Activated T-cell treated with anti-CD3 and anti-CD28 coated beads, Interleukin-2, amount 50 U/mL, for 4 hours (primary cell): Measurements from ENCODE around the gene DDO. TPM values are rescaled to one million over a fixed set of nuclear protein-coding genes. Genes with fewer than 3 reads are reported as not detected.

ENCODE experiments used
- ATAC-seq, 2 donors: fragments of 200-7000 bp; cut with Tn5 transposase; one replicate each; pipeline ENCODE4 v1.10.0; 2021
- DNase-seq: peaks from one replicate; pipeline ENCODE4 v3.0.0-alpha.2; 2020
- H3K27me3 Mint-ChIP-seq: one replicate; pipeline ENCODE4 v1.8.0; 2021; ENCODE audit warnings: low read depth, mixed read lengths
- H3K36me3 Mint-ChIP-seq: one replicate; pipeline ENCODE4 v1.8.0; 2022; ENCODE audit warnings: mixed read lengths; ENCODE audit not compliant: insufficient read depth
- H3K4me1 Mint-ChIP-seq: one replicate; pipeline ENCODE4 v1.8.0; 2021; ENCODE audit warnings: low read depth, mixed read lengths
- H3K4me3 Mint-ChIP-seq: one replicate; pipeline ENCODE4 v1.8.0; 2021; ENCODE audit warnings: mild to moderate bottlenecking, moderate library complexity, mixed read lengths
- H3K9me3 Mint-ChIP-seq: one replicate; pipeline ENCODE4 v1.8.0; 2021; ENCODE audit warnings: mixed read lengths
- total RNA-seq, 3 donors: library from RNA; stranded (reverse); gene quantifications; one replicate each; pipeline ENCODE4 v1.2.1, GENCODE V29; 2021

The DDO gene
- total RNA-seq, 3 donors from 2014 or later = not detected

DNA sequence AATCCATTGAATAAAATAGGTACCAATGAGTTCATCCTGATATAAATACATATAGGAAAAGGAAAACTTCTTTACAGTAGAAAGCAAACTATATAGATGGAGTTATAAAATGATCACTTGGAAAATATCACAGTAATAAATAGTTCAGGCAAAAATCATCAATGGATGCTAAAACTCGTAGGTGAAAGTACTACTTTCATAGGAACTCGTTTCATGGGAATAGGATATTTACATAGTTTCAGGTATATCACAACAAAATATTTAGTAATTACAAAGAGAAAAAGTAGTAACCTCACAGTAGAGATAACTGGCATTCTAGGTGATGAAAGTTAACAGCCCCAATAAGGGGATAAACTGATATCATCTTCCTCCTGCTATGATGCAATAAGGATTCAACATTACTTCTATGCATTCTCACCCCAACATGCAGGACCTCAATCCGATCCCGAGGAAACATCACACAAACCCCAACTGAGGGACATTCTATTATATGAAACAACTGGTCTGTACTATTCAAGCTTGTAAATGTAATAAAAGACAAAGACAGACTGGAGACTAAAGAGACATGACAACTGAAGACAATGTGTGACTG is 13.7 kb downstream of the DDO start:
- DNase-seq (no peak), ATAC-seq (no peak)
- Mint-ChIP-seq H3K4me3 (no peak overlapping the region), H3K27me3 (peaks cover 2% of the 10 kb centered on the region), H3K9me3 (no peaks in the 10 kb centered on the region), H3K4me1 (no peaks in the 10 kb centered on the region), H3K36me3 (no peaks in the 10 kb centered on the region)

DNA sequence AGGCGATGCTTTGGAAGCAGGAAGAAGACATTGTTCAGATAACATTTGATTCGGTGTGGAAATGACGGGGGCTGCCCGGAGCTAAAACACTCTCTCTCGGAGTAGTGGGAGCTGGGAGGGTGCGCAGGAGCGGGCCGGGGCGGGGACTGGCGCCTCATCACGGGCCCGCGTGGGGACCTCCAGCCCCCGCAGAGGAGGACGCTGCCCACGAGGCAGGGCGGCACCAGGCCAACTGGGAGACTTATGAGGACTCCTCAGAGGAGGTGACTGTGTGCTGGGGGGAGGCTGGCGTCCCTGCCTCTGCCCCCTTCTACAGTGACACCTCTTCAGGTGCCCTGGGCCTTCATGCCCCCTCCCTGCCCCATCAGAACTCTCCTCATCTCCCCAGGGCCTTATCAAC is 15.2 kb downstream of the DDO start:
- no peak for DNase-seq
- Mint-ChIP-seq H3K4me3 (no peak overlapping the region), H3K36me3 (no peaks in the 10 kb centered on the region), H3K27me3 (peaks cover 2% of the 10 kb centered on the region), H3K9me3 (no peaks in the 10 kb centered on the region), H3K4me1 (no peaks in the 10 kb centered on the region)
- ATAC-seq = no peak

DNA sequence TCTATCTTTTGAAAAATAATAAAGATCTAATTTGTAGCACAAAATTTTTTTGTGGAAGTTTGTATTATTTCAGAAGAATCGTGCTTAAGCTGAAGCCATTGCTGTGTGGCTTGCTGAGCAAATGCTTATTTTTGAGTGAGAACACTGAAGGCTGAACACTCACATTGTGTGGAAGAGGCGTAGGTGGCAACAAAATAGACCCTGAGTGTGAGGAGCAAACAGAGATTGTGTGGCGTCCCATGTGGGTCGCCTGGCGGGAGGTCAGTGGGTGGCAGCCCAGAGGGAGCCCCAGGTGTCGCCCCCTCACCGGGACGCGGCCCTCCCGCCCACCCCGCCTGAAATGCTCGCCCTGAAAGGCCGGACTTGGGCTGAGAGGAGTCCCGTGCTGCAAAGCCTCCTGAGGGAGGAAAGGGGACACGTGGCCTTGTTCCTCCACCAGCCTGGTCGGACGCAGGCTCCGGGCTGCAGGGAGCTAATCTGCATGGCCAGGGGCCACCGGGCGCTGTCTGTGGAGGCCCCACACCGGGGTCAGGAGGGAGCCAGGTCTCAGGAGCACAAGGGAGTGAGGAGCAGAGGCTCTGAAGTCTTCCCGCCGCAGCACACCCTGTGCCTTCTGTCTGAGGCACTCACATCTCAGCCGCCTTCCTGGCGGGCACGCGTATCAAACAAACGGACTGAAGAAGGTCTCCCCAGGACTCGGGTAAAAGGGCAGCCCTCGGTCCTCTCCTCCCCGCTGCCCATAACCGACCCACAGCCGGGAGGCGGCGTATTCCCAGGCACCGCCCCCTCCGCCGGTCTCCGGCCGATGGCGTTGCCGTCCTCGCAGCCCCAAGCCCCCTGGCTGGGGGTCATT is 15.9 kb downstream of the DDO start:
- no peaks in the 10 kb centered on the region for H3K36me3 Mint-ChIP-seq
- peak in 1 of 2 donors; percentile 21 for ATAC-seq
- no peaks in the 10 kb centered on the region for H3K9me3 Mint-ChIP-seq

DNA sequence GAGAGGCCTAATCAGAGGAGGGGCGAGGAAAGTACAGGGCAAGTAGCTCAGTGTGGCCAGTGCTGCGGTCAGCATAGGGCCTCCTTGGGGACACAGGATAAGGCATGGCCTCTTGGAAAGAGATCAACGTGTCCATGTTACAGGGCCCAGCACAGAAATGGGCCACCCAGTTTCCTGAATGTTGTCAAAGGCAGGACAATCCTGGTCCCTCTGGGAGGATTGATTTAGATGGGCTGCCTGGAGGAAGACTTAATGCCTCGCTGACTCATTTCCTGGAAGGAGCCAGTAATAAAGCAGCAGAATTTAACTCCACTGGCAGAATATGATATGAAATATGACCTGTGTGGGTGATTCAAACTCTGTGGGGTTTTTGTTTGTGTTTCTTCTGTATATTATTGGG is 16.6 kb downstream of the DDO start:
- H3K27me3 Mint-ChIP-seq = peaks cover 2% of the 10 kb centered on the region
- no peaks in the 10 kb centered on the region for H3K36me3 Mint-ChIP-seq
- ATAC-seq (no peak), DNase-seq (no peak)
- H3K4me1 Mint-ChIP-seq = no peaks in the 10 kb centered on the region
- no peaks in the 10 kb centered on the region for H3K9me3 Mint-ChIP-seq
- H3K4me3 Mint-ChIP-seq = no peak overlapping the region

More for the DNA sequence above, 15.9 kb downstream of the DDO start:
- H3K27me3 Mint-ChIP-seq = peaks cover 2% of the 10 kb centered on the region
- no peak for DNase-seq
- no peak overlapping the region for H3K4me3 Mint-ChIP-seq
- no peaks in the 10 kb centered on the region for H3K4me1 Mint-ChIP-seq

DNA sequence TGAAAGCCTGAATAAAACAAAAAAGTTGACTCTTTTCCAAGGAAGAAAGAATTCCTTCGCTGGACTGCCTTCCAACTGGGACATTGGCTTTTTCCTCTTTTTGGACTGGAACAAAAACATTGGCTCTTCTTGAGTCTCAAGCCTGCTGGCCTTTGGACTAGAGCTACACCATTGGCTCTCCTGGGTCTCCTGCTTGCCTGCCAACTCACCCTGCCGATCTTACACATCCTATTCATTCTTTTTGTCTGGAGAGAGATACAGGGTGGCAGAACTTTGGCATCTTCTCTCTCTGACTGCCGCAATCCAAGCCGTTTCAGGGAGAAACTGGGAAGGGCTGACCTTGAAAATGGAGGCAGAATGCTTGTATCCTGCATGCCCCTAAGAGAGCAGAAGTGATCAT is 20.2 kb downstream of the DDO start:
- no peaks in the 10 kb centered on the region for H3K27me3 Mint-ChIP-seq
- DNase-seq (no peak), ATAC-seq (no peak)
- H3K4me3 Mint-ChIP-seq = no peak overlapping the region
- H3K36me3 Mint-ChIP-seq = no peaks in the 10 kb centered on the region
- peaks cover 4% of the 10 kb centered on the region for H3K4me1 Mint-ChIP-seq
- no peaks in the 10 kb centered on the region for H3K9me3 Mint-ChIP-seq

DNA sequence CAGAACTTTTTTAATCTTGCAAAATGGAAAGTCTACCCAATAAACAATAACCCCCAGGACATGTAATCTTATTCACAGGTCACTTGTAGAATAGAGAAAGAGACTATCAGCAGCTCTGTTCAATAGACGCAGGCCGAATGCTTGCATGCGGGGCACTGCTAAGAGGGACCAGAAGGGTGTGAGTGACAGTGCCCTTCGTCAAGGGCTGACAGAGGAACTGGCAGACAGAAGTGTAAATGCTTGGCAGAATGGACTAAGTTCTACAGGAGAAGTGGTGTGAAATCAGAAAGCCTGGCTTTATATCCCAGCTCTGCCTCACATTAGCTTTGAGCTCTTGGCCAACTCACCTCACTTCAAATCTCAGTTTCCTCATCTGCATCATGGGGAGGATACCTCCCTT is 21.0 kb downstream of the DDO start:
- no peak for DNase-seq
- H3K4me3 Mint-ChIP-seq = no peak overlapping the region
- no peaks in the 10 kb centered on the region for H3K27me3 Mint-ChIP-seq
- ATAC-seq = no peak
- H3K9me3 Mint-ChIP-seq = no peaks in the 10 kb centered on the region
- H3K36me3 Mint-ChIP-seq = no peaks in the 10 kb centered on the region
- peaks cover 12% of the 10 kb centered on the region for H3K4me1 Mint-ChIP-seq

DNA sequence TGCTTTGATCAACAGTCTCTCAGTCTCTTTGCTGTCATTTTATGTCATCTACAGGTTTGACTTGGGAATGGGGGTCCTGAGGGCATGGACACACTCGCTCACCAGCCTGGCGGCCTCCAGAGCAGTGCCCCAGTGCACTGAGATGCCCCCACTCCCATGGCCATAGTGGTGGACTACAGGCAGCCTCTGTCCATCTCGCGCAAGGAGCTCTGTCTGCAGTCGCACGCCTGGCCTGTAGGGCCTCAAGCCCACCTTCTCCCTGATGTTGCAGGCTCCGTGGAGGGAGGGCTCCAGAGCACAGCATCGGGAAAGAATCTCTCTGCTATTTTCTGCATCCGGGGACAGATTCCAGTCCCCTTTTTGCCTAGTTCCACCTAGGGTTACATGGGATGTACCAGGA is 22.6 kb downstream of the DDO start:
- no peaks in the 10 kb centered on the region for H3K9me3 Mint-ChIP-seq
- peaks cover 14% of the 10 kb centered on the region for H3K4me1 Mint-ChIP-seq
- H3K4me3 Mint-ChIP-seq = no peak overlapping the region
- H3K27me3 Mint-ChIP-seq = no peaks in the 10 kb centered on the region
- no peaks in the 10 kb centered on the region for H3K36me3 Mint-ChIP-seq
- no peak for DNase-seq
- ATAC-seq = no peak

DNA sequence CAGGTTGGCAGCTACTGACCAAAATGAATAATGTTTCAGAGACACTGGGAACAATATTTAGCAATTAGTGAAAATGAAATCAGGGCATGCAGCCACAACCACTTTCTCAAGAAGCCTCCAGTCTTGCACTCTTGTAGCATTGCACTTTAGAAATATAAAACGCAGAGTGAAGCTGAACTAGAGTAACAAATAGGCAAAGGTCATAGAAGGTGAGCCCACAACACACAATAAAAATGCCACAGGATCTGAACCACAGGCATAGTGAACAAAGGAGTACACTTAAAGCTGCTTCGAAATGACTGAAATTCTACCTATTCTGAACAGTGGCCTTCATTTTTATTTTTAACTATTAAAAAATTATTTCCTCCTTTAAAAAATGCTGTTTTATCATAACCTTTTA is 25.0 kb downstream of the DDO start:
- H3K4me3 Mint-ChIP-seq = no peak overlapping the region
- no peaks in the 10 kb centered on the region for H3K36me3 Mint-ChIP-seq
- ATAC-seq (no peak), DNase-seq (no peak)
- no peaks in the 10 kb centered on the region for H3K9me3 Mint-ChIP-seq
- peaks cover 14% of the 10 kb centered on the region for H3K4me1 Mint-ChIP-seq
- no peaks in the 10 kb centered on the region for H3K27me3 Mint-ChIP-seq

DNA sequence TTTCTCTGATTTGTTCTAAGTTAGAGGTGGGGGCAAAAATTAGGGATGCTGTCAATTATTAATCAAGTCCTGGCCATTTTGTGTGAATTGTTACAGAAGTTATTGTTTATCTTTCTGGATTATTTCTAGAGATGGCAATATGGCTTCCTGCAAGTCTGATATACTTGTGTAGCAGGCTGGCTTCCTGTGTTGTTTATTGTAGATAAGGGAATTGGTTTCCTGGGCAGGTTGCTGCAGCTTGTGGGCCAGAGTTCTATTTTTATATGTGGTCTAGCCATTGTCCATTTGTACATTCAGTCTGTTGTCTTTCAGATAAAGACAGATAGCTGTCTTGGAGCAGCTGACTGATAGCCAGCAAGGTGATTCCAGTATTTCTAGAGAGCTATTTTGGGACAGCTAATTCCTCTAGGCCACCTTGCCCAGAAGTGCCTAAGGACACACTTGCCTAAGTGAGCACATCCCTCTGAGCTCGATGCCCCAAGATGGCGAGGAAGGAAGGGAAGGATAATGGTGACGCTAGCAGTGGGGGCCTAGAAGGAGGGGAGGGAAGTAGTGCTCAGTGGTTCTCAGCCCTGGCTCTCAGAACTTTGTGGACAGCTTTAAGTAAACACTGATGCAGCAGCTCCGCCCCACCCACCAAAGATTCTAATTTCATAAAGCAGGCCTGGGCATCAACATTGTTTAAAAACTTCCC is 25.5 kb downstream of the DDO start:
- no peak for ATAC-seq
- Mint-ChIP-seq H3K36me3 (no peaks in the 10 kb centered on the region), H3K4me1 (peaks cover 14% of the 10 kb centered on the region), H3K4me3 (no peak overlapping the region), H3K27me3 (no peaks in the 10 kb centered on the region), H3K9me3 (no peaks in the 10 kb centered on the region)
- DNase-seq = no peak

DNA sequence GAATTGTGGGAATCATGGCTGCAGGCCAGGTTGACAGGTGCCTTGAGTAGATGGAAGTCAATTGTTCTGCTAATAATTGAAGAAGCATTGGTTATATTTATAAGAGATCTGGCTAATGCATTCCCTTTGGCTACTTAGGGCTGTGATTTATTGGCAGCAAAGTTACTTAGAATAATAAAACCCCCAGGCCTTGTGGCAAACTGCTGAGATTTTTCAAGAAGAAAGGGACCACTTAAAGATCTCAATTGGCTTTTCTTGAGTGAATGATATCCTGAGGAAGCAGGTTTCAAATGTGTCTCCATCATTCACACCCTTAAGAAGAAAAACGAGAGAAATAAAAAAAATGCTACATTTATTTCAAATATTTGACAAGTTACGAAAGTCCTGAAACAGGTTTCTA is 27.4 kb downstream of the DDO start:
- no peak overlapping the region for H3K4me3 Mint-ChIP-seq
- H3K36me3 Mint-ChIP-seq = no peaks in the 10 kb centered on the region
- no peak for ATAC-seq
- no peaks in the 10 kb centered on the region for H3K9me3 Mint-ChIP-seq
- no peak for DNase-seq
- H3K27me3 Mint-ChIP-seq = no peaks in the 10 kb centered on the region
- peaks cover 14% of the 10 kb centered on the region for H3K4me1 Mint-ChIP-seq

DNA sequence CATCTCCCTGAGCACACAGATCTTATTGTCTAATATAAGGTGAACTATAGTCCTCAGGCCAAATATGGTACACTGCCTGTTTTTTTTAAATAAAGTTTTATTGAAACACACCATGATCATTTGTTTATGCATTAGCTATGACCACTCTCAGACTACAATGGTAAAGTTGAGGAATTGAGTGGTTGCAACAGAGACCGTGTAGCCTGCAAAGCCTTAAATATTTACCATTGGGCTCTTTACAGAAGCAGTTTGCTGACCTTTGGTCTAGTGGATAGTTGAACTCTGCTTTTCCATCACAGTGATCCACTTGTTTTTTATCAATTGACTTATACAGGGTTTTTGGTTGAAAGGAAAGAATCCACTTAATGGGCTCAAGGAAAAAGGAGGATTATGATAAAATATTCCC is 29.9 kb downstream of the DDO start:
- DNase-seq (no peak), ATAC-seq (no peak)
- no peaks in the 10 kb centered on the region for H3K36me3 Mint-ChIP-seq
- H3K4me1 Mint-ChIP-seq = peaks cover 12% of the 10 kb centered on the region
- peaks cover 2% of the 10 kb centered on the region for H3K27me3 Mint-ChIP-seq
- no peak overlapping the region for H3K4me3 Mint-ChIP-seq
- no peaks in the 10 kb centered on the region for H3K9me3 Mint-ChIP-seq

DNA sequence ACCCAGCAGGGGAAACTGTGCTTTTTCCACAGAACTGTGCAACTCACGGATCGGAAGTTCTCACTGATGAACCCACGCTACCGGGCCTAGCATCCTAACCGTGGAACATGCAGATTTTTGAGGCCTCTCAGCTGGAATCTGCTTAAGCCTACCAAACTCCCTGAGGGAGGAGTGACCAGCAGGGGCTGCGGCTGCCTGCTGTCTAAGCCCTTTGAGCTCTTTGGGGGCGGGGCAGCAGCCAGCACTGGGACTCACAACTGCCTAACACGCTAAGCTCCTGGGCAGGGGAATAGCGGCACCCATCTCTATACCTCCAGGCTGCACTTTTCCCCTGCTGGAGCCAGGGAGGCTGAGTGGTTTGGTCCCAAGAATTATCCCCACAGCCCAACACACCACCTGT is 36.8 kb downstream of the DDO start:
- H3K27me3 Mint-ChIP-seq = peaks cover 14% of the 10 kb centered on the region
- H3K9me3 Mint-ChIP-seq = no peaks in the 10 kb centered on the region
- no peaks in the 10 kb centered on the region for H3K36me3 Mint-ChIP-seq
- H3K4me3 Mint-ChIP-seq = no peak overlapping the region
- ATAC-seq (no peak), DNase-seq (no peak)
- no peaks in the 10 kb centered on the region for H3K4me1 Mint-ChIP-seq

DNA sequence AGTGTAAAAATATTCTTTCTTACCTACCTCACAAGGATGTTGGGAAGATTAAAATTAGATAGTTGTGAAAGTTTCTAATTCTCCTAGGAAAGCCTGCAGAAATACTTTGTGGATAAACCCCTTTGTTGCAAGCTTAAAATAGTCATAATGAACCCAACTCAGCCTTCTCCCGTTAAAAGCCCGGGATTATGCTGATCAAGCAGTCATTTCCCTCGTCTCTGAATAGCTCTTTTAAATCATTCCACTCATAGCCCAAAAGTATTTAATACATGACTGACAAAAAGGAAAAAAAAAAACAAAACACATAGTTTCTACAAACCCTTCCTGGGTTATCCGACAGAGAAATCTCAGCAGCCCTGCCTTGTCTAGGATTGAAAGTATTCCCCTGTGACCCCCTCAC is 46.3 kb downstream of the DDO start:
- H3K9me3 Mint-ChIP-seq = no peaks in the 10 kb centered on the region
- no peak overlapping the region for H3K4me3 Mint-ChIP-seq
- no peaks in the 10 kb centered on the region for H3K36me3 Mint-ChIP-seq
- DNase-seq (no peak), ATAC-seq (no peak)
- H3K4me1 Mint-ChIP-seq = peaks cover 15% of the 10 kb centered on the region
- H3K27me3 Mint-ChIP-seq = peaks cover 6% of the 10 kb centered on the region

DNA sequence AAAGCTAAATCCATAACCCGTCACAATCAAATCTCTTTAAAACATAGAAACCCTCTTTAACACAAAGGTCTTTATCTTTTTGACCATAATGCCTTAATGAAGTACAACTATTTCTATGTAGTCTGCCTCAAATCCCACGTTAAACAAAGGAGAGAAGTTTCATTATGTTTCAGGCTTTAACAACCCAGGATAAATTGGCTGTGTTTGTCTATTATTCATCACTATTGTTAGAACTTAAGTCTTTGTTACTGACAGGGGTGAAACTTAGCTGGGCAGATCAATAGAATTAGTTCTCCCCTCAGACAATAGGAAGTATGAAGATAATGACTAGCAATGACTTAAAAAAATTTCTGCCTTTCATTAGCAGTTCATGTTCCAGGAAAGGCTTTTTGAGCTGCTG is 47.1 kb downstream of the DDO start:
- Mint-ChIP-seq H3K9me3 (no peaks in the 10 kb centered on the region), H3K27me3 (peaks cover 6% of the 10 kb centered on the region), H3K4me3 (no peak overlapping the region), H3K4me1 (peaks cover 15% of the 10 kb centered on the region), H3K36me3 (no peaks in the 10 kb centered on the region)
- DNase-seq (no peak), ATAC-seq (no peak)

DNA sequence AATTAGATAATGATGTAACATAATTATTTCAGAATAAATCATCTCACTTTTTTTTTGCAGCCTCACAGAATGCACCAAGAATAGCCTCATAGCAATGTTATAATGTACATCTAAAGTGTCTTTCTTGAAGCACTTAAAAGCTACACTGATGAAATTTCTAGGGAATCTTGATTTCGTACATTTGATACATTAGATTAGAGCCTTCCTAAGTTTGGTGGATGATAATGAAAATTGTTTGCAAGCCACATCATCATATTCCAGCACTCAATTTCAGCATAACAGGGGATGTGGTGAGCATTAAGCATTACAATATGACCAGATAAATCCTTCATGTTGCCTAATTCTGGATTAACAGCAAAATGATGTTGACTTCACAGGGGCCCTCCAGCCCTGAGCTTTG is 47.5 kb downstream of the DDO start:
- H3K4me3 Mint-ChIP-seq = no peak overlapping the region
- H3K4me1 Mint-ChIP-seq = peaks cover 15% of the 10 kb centered on the region
- ATAC-seq = no peak

More for the DNA sequence above, 47.5 kb downstream of the DDO start:
- H3K36me3 Mint-ChIP-seq = no peaks in the 10 kb centered on the region
- H3K9me3 Mint-ChIP-seq = no peaks in the 10 kb centered on the region
- no peak for DNase-seq
- H3K27me3 Mint-ChIP-seq = peaks cover 6% of the 10 kb centered on the region
